ENCODE results near the gene TLCD2.
"Not testable (repeated sequence)": the region's sequence is repeated elsewhere in the genome, so short reads cannot be mapped to it uniquely, and the experiment has no call there.

The TLCD2 gene

GRCh38 chr17:1709403-1709951 is 700 bp downstream of the TLCD2 start:
- H3K4me3 ChIP-seq (ENCODE audit: low read depth, low read length), result peak overlapping the region; percentile 74
- no peak for TF ChIP-seq CTCF (IDR thresholded peaks at IDR 0.05; ENCODE audit: low read depth, low read length)

- H3K4me3 ChIP-seq (ENCODE audit: low read depth, low read length), result not testable (repeated sequence)
Observed at GRCh38 chr17:1708791-1709346, 1.3 kb downstream of the TLCD2 start.

- no peak overlapping the region for H3K4me3 ChIP-seq (ENCODE audit: low read depth, low read length)
- no peak for TF ChIP-seq CTCF (IDR thresholded peaks at IDR 0.05; ENCODE audit: low read depth, low read length)
Observed at GRCh38 chr17:1707107-1707506, 3.1 kb downstream of the TLCD2 start.

GRCh38 chr17:1705004-1705403 is 5.2 kb downstream of the TLCD2 start:
- TF ChIP-seq CTCF (IDR thresholded peaks at IDR 0.05; ENCODE audit: low read depth, low read length), result no peak
- no peak overlapping the region for H3K4me3 ChIP-seq (ENCODE audit: low read depth, low read length)

GRCh38 chr17:1703063-1703462 is 7.1 kb downstream of the TLCD2 start:
- TF ChIP-seq CTCF (IDR thresholded peaks at IDR 0.05; ENCODE audit: low read depth, low read length), result no peak
- no peak overlapping the region for H3K4me3 ChIP-seq (ENCODE audit: low read depth, low read length)

GRCh38 chr17:1699891-1700290 is 10.3 kb downstream of the TLCD2 start:
- not testable (repeated sequence) for H3K4me3 ChIP-seq (ENCODE audit: low read depth, low read length)

GRCh38 chr17:1697681-1698080 is 12.5 kb downstream of the TLCD2 start:
- no peak for TF ChIP-seq CTCF (IDR thresholded peaks at IDR 0.05; ENCODE audit: low read depth, low read length)
- H3K4me3 ChIP-seq (ENCODE audit: low read depth, low read length), result no peak overlapping the region

- H3K4me3 ChIP-seq (ENCODE audit: low read depth, low read length), result no peak overlapping the region
- TF ChIP-seq CTCF (IDR thresholded peaks at IDR 0.05; ENCODE audit: low read depth, low read length), result no peak
Observed at GRCh38 chr17:1695365-1695764, 14.8 kb downstream of the TLCD2 start.

Measured in WI38 (cell line).